Measurements from ENCODE around the gene RRAGC. TPM values are rescaled to one million over a fixed set of nuclear protein-coding genes. Genes with fewer than 3 reads are reported as not detected.
A peak's percentile ranks its signal among the peaks of the same experiment; 100 is the strongest.

RRAGC gene
- total and polyA plus RNA-seq, 9 donors = 11.4 to 37.5 (median 24.2) TPM

- TF ChIP-seq, protein P1, sequence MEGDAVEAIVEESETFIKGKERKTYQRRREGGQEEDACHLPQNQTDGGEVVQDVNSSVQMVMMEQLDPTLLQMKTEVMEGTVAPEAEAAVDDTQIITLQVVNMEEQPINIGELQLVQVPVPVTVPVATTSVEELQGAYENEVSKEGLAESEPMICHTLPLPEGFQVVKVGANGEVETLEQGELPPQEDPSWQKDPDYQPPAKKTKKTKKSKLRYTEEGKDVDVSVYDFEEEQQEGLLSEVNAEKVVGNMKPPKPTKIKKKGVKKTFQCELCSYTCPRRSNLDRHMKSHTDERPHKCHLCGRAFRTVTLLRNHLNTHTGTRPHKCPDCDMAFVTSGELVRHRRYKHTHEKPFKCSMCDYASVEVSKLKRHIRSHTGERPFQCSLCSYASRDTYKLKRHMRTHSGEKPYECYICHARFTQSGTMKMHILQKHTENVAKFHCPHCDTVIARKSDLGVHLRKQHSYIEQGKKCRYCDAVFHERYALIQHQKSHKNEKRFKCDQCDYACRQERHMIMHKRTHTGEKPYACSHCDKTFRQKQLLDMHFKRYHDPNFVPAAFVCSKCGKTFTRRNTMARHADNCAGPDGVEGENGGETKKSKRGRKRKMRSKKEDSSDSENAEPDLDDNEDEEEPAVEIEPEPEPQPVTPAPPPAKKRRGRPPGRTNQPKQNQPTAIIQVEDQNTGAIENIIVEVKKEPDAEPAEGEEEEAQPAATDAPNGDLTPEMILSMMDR (IDR thresholded peaks at IDR 0.05) = peak; percentile 24 to 46 (median 41)
- no peak for TF ChIP-seq EP300 (IDR thresholded peaks at IDR 0.05)
- Histone ChIP-seq H3K9me3 (peaks cover 0 to 3% of the 10 kb centered on the region in 2 donors), H3K27ac (no peak overlapping the region), H3K27me3 (no peaks in the 10 kb centered on the region), H3K4me3 (no peak overlapping the region), H3K4me1 (ENCODE audit: insufficient read depth) (no peaks in the 10 kb centered on the region), H3K36me3 (no peaks in the 10 kb centered on the region)
- WGBS, 3 donors = 1% methylated on average over 67 to 70 of the region's 70 CpGs
- DNase-seq = peak in 4 of 5 donors; percentile 13 to 59 (median 41)
- intact Hi-C loops (cut with DNase I) = no loop called here
These were observed 41.2 kb downstream of the RRAGC start for GRCh38 chr1:38818175-38818976.

- no peak for DNase-seq
- no peak overlapping the region for H3K27ac ChIP-seq
- intact Hi-C loops (cut with DNase I) = no loop called here
- H3K4me3 ChIP-seq = no peak overlapping the region
- no peaks in the 10 kb centered on the region for H3K36me3 ChIP-seq
- TF ChIP-seq EP300 (IDR thresholded peaks at IDR 0.05) (no peak), POLR2A (IDR thresholded peaks at IDR 0.05) (no peak)
- TF ChIP-seq, protein P1 (IDR thresholded peaks at IDR 0.05) = no peak
- 33 to 46% (median 33%) methylated on average over 36 to 45 of the region's 45 CpGs for WGBS, 3 donors
- no peaks in the 10 kb centered on the region for H3K27me3 ChIP-seq
- peaks cover 0 to 3% of the 10 kb centered on the region in 2 donors for H3K9me3 ChIP-seq
- H3K4me1 ChIP-seq (ENCODE audit: insufficient read depth) = no peaks in the 10 kb centered on the region
These were observed 42.1 kb downstream of the RRAGC start for GRCh38 chr1:38817267-38818174.

- TF ChIP-seq POLR2A (IDR thresholded peaks at IDR 0.05) (no peak), EP300 (IDR thresholded peaks at IDR 0.05) (no peak)
- Histone ChIP-seq H3K9me3 (peaks cover 0 to 3% of the 10 kb centered on the region in 2 donors), H3K27me3 (no peaks in the 10 kb centered on the region), H3K36me3 (no peaks in the 10 kb centered on the region), H3K4me1 (ENCODE audit: insufficient read depth) (no peaks in the 10 kb centered on the region), H3K4me3 (no peak overlapping the region), H3K27ac (no peak overlapping the region)
- 12 to 17% (median 15%) methylated on average over 35 to 36 of the region's 36 CpGs for WGBS, 3 donors
- intact Hi-C loops (cut with DNase I) = no loop called here
- no peak for DNase-seq
These were observed 43.5 kb downstream of the RRAGC start for GRCh38 chr1:38815903-38816627.

- no peaks in the 10 kb centered on the region for H3K4me1 ChIP-seq (ENCODE audit: insufficient read depth)
- WGBS, 3 donors = 71 to 82% (median 73%) methylated on average over 1 of the region's 1 CpG
- intact Hi-C loops (cut with DNase I) = no loop called here
- H3K4me3 ChIP-seq = no peak overlapping the region
- peaks cover 0 to 3% of the 10 kb centered on the region in 2 donors for H3K9me3 ChIP-seq
- no peaks in the 10 kb centered on the region for H3K27me3 ChIP-seq
- H3K36me3 ChIP-seq = no peaks in the 10 kb centered on the region
- TF ChIP-seq POLR2A (IDR thresholded peaks at IDR 0.05) = no peak
- no peak for TF ChIP-seq EP300 (IDR thresholded peaks at IDR 0.05)
- TF ChIP-seq, protein P1 (IDR thresholded peaks at IDR 0.05) = no peak
- no peak overlapping the region for H3K27ac ChIP-seq
- DNase-seq = no peak
These were observed 44.5 kb downstream of the RRAGC start for GRCh38 chr1:38814984-38815464.
